ENCODE measurements around the gene SAMD13.

The SAMD13 gene

GRCh38 chr1:84259989-84260388 is 41.5 kb upstream of the SAMD13 start:
- no peak overlapping the region for H3K4me3 ChIP-seq
- no peak for DNase-seq (ENCODE audit: low spot score)
- TF ChIP-seq CTCF (IDR thresholded peaks at IDR 0.05) = no peak
- H3K27ac ChIP-seq = no peak overlapping the region

GRCh38 chr1:84260852-84261518 is 40.5 kb upstream of the SAMD13 start:
- H3K27ac ChIP-seq = no peak overlapping the region
- no peak for TF ChIP-seq CTCF (IDR thresholded peaks at IDR 0.05)
- no peak overlapping the region for H3K4me3 ChIP-seq
- DNase-seq (ENCODE audit: low spot score) = no peak

GRCh38 chr1:84264961-84265360 is 36.5 kb upstream of the SAMD13 start:
- Histone ChIP-seq H3K27ac (no peak overlapping the region), H3K4me3 (no peak overlapping the region)
- no peak for TF ChIP-seq CTCF (IDR thresholded peaks at IDR 0.05)
- DNase-seq (ENCODE audit: low spot score) = no peak

- DNase-seq (ENCODE audit: low spot score) = no peak
Observed at GRCh38 chr1:84265867-84266266, 35.6 kb upstream of the SAMD13 start.

GRCh38 chr1:84266748-84267147 is 34.8 kb upstream of the SAMD13 start:
- no peak for TF ChIP-seq CTCF (IDR thresholded peaks at IDR 0.05)
- no peak overlapping the region for H3K27ac ChIP-seq
- no peak overlapping the region for H3K4me3 ChIP-seq
- DNase-seq (ENCODE audit: low spot score) = no peak

More at GRCh38 chr1:84265867-84266266, 35.6 kb upstream of the SAMD13 start:
- Histone ChIP-seq H3K27ac (no peak overlapping the region), H3K4me3 (no peak overlapping the region)
- no peak for TF ChIP-seq CTCF (IDR thresholded peaks at IDR 0.05)

GRCh38 chr1:84267476-84267875 is 34.0 kb upstream of the SAMD13 start:
- H3K27ac ChIP-seq = no peak overlapping the region
- TF ChIP-seq CTCF (IDR thresholded peaks at IDR 0.05) = no peak
- H3K4me3 ChIP-seq = no peak overlapping the region
- no peak for DNase-seq (ENCODE audit: low spot score)

- no peak for TF ChIP-seq CTCF (IDR thresholded peaks at IDR 0.05)
- DNase-seq (ENCODE audit: low spot score) = no peak
- H3K4me3 ChIP-seq = no peak overlapping the region
- H3K27ac ChIP-seq = no peak overlapping the region
Observed at GRCh38 chr1:84268346-84268745, 33.2 kb upstream of the SAMD13 start.
